Esophagus muscularis mucosa (tissue), 4 donors: ENCODE data around the gene AIPL1.

Source experiments
- EP300 ChIP-seq: sonication (generic); formaldehyde crosslinking; IDR thresholded peaks from one replicate; pipeline ENCODE4 v1.6.1; 2017; ENCODE audit warnings: antibody characterized with exemption
- POLR2A ChIP-seq: fragments of 450-650 bp; IDR thresholded peaks from one replicate; pipeline ENCODE4 v1.6.1; 2017; ENCODE audit warnings: antibody characterized with exemption, moderate library complexity, mild to moderate bottlenecking, low read depth
- POLR2AphosphoS5 ChIP-seq, 2 donors: sonication (generic); formaldehyde crosslinking; IDR thresholded peaks; one replicate each; pipeline ENCODE4 v1.6.1; 2017; ENCODE audit warnings: antibody characterized with exemption in 2 of 2
- TF ChIP-seq, protein P1 (sequence below), 3 experiments: fragments of 200-600 bp in 2 of 3; fragments of 450-650 bp in 1 of 3; sonication (generic) in 2 of 3; IDR thresholded peaks; one replicate each; pipeline ENCODE4 v1.5.1; 2017 to 2019; ENCODE audit warnings: antibody characterized with exemption in 3 of 3, mild to moderate bottlenecking in 2 of 3, moderate library complexity in 1 of 3

GRCh38 chr17:6421700-6422604 is 13.0 kb downstream of the AIPL1 start:
- TF ChIP-seq, protein P1, sequence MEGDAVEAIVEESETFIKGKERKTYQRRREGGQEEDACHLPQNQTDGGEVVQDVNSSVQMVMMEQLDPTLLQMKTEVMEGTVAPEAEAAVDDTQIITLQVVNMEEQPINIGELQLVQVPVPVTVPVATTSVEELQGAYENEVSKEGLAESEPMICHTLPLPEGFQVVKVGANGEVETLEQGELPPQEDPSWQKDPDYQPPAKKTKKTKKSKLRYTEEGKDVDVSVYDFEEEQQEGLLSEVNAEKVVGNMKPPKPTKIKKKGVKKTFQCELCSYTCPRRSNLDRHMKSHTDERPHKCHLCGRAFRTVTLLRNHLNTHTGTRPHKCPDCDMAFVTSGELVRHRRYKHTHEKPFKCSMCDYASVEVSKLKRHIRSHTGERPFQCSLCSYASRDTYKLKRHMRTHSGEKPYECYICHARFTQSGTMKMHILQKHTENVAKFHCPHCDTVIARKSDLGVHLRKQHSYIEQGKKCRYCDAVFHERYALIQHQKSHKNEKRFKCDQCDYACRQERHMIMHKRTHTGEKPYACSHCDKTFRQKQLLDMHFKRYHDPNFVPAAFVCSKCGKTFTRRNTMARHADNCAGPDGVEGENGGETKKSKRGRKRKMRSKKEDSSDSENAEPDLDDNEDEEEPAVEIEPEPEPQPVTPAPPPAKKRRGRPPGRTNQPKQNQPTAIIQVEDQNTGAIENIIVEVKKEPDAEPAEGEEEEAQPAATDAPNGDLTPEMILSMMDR (IDR thresholded peaks at IDR 0.05): peak; percentile 80 to 85 (median 83)
- no peak for TF ChIP-seq POLR2AphosphoS5 (IDR thresholded peaks at IDR 0.05)
- TF ChIP-seq POLR2A: no peak
- no peak for TF ChIP-seq EP300
